Stromal cell of bone marrow (primary cell): ENCODE data around the gene DCUN1D1.
"Not testable (repeated sequence)": the region's sequence is repeated elsewhere in the genome, so short reads cannot be mapped to it uniquely, and the experiment has no call there.

Experiments used
- DNase-seq: peaks from one replicate; pipeline ENCODE4 v3.0.0-alpha.2; 2012; ENCODE audit warnings: low read depth

The DCUN1D1 gene

GRCh38 chr3:182980204-182981037 is at the start of gene DCUN1D1:
Gene DCUN1D1 (minus strand): TSS chr3:182980538. CDS start chr3:182980489, 49 bp downstream.
- peak; percentile 76 for DNase-seq

- DNase-seq: no peak
Observed at GRCh38 chr3:183028416-183028815, 48.1 kb upstream of the DCUN1D1 start.

GRCh38 chr3:183027276-183027675 is 46.9 kb upstream of the DCUN1D1 start:
- no peak for DNase-seq

- DNase-seq: no peak
Observed at GRCh38 chr3:183022936-183023516, 42.7 kb upstream of the DCUN1D1 start.

GRCh38 chr3:183018421-183019192 is 38.3 kb upstream of the DCUN1D1 start:
- DNase-seq: no peak

- DNase-seq: no peak
Observed at GRCh38 chr3:183015185-183015584, 34.8 kb upstream of the DCUN1D1 start.

- DNase-seq: no peak
Observed at GRCh38 chr3:183013856-183014255, 33.5 kb upstream of the DCUN1D1 start.

GRCh38 chr3:183013074-183013473 is 32.7 kb upstream of the DCUN1D1 start:
- no peak for DNase-seq

GRCh38 chr3:183008800-183009199 is 28.5 kb upstream of the DCUN1D1 start:
- DNase-seq: no peak

GRCh38 chr3:183008303-183008702 is 28.0 kb upstream of the DCUN1D1 start:
- DNase-seq: no peak

GRCh38 chr3:183006396-183007002 is 26.2 kb upstream of the DCUN1D1 start:
- no peak for DNase-seq

GRCh38 chr3:182999767-183000166 is 19.4 kb upstream of the DCUN1D1 start:
- DNase-seq: no peak

GRCh38 chr3:182993486-182994201 is 13.3 kb upstream of the DCUN1D1 start:
- DNase-seq: not testable (repeated sequence)

GRCh38 chr3:182989566-182989965 is 9.2 kb upstream of the DCUN1D1 start:
- no peak for DNase-seq

GRCh38 chr3:182986021-182986420 is 5.7 kb upstream of the DCUN1D1 start:
- no peak for DNase-seq

GRCh38 chr3:182983876-182984275 is 3.5 kb upstream of the DCUN1D1 start:
- no peak for DNase-seq

GRCh38 chr3:182981038-182981380 is 671 bp upstream of the DCUN1D1 start:
- DNase-seq: no peak

- no peak for DNase-seq
Observed at GRCh38 chr3:182979674-182980191, 605 bp downstream of the DCUN1D1 start.

- no peak for DNase-seq
Observed at GRCh38 chr3:182979103-182979673, 1.1 kb downstream of the DCUN1D1 start.

GRCh38 chr3:182978387-182978786 is 2.0 kb downstream of the DCUN1D1 start:
- no peak for DNase-seq

- no peak for DNase-seq
Observed at GRCh38 chr3:182973047-182973446, 7.3 kb downstream of the DCUN1D1 start.
